ENCODE results near the gene USP13. TPM values are rescaled to one million over a fixed set of nuclear protein-coding genes. Genes with fewer than 3 reads are reported as not detected.

The USP13 gene
- total and polyA plus RNA-seq, 2 of the 13 experiments (the other 11 are each of a cell fraction or from before 2014, with no cell fraction given): 15.9 to 36.7 TPM

DNA sequence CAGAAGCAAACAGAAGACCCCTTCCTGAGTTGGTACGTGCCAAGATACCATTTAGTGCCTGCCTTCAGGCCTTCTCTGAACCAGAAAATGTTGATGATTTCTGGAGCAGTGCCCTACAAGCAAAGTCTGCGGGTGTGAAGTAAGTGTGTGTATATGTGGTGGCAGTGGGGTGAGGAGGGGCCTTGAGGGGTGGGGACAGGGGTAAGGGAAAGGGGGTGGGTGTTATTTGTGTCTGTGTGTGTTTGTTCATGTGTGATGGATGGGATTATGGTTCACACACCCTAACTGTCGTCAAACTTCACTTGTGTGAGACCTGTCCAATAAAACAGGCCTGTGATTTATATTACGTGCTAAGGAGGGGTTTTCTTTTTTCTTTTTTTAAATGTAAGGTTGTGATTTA is 92.2 kb downstream of the USP13 start (continued):
- no peak for TF ChIP-seq ZFP82 (CRISPR knock-in tag; IDR thresholded peaks at IDR 0.05; ENCODE audit: borderline replicate concordance)
- no peak for TF ChIP-seq ZBTB44 (CRISPR knock-in tag; IDR thresholded peaks at IDR 0.05)
- no peak for TF ChIP-seq E2F1 (CRISPR knock-in tag; IDR thresholded peaks at IDR 0.05)

GRCh38 chr3:179745716-179746115 is 92.9 kb downstream of the USP13 start:
- ChIA-PET CTCF (ENCODE audit: low intra/inter-chr PET ratio, low total read pairs) (no interaction called here), POLR2A (no interaction called here)
- TF ChIP-seq HOXA3 (CRISPR knock-in tag; IDR thresholded peaks at IDR 0.05) (no peak), PHF20 (CRISPR knock-in tag; IDR thresholded peaks at IDR 0.05) (no peak), KDM4B (CRISPR knock-in tag; IDR thresholded peaks at IDR 0.05) (no peak), SAFB2 (CRISPR knock-in tag; IDR thresholded peaks at IDR 0.05; ENCODE audit: borderline replicate concordance, low read depth) (no peak)
- H3K36me3 ChIP-seq (replicated peaks in 1 of 2; ENCODE audit: control insufficient read depth in 1 of 2, insufficient read depth in 2 of 2, low read length in 2 of 2): peaks cover 17 to 56% of the 10 kb centered on the region in 2 experiments; a peak in 4 of 5 replicates
- H3K27ac ChIP-seq (ENCODE audit: extremely low read length, insufficient read depth, low read length): no peak overlapping the region
- no peaks in the 10 kb centered on the region for H3K27me3 ChIP-seq (ENCODE audit: control insufficient read depth in 1 of 2, insufficient read depth in 2 of 2, low read length in 2 of 2)
- H3K4me2 ChIP-seq (ENCODE audit: low read depth, low read length): no peak overlapping the region
- intact Hi-C loops (cut with micrococcal nuclease; ENCODE audit: unreplicated experiment): no loop called here
- FAIRE-seq (no peak), ATAC-seq (no peak), DNase-seq (ENCODE audit: low spot score) (no peak)
- WGBS (ENCODE audit: low lambda C conversion rate): 78% methylated on average over 5 of the region's 5 CpGs
- H3K79me2 ChIP-seq (ENCODE audit: insufficient read depth, low read length): peaks cover 11% of the 10 kb centered on the region
- H3K9ac ChIP-seq (ENCODE audit: insufficient read depth, low read depth, low read length): no peak overlapping the region
- no peaks in the 10 kb centered on the region for H3K9me3 ChIP-seq (ENCODE audit: low read length)
- H3K4me3 ChIP-seq (replicated peaks in 1 of 3; ENCODE audit: insufficient read depth in 1 of 3, low read depth in 2 of 3, low read length in 3 of 3): no peak overlapping the region
- H2AFZ ChIP-seq (ENCODE audit: low read length): no peak overlapping the region
- in situ Hi-C loops (cut with HindIII; ENCODE audit: extremely low pct_ligation_motif_present, low pct_unique_long_range_greater_than_20kb): no loop called here
- no peaks in the 10 kb centered on the region for H4K20me1 ChIP-seq (ENCODE audit: insufficient read depth, low read length)
- BruUV-seq (replicated peaks): no TSS peak
- peaks cover 40% of the 10 kb centered on the region for H3K4me1 ChIP-seq (ENCODE audit: insufficient read depth, low read length)

All from HepG2 (cell line).